HG02943 (cell line): ENCODE measurements around the gene HOXB9.

Source experiments
- ATAC-seq: cut with Tn5 transposase; IDR thresholded peaks from one replicate; pipeline ENCODE4 v1.9.1; 2021; ENCODE audit warnings: mild to moderate bottlenecking, low read depth, moderate library complexity; ENCODE audit not compliant: unreplicated experiment

The HOXB9 gene

DNA sequence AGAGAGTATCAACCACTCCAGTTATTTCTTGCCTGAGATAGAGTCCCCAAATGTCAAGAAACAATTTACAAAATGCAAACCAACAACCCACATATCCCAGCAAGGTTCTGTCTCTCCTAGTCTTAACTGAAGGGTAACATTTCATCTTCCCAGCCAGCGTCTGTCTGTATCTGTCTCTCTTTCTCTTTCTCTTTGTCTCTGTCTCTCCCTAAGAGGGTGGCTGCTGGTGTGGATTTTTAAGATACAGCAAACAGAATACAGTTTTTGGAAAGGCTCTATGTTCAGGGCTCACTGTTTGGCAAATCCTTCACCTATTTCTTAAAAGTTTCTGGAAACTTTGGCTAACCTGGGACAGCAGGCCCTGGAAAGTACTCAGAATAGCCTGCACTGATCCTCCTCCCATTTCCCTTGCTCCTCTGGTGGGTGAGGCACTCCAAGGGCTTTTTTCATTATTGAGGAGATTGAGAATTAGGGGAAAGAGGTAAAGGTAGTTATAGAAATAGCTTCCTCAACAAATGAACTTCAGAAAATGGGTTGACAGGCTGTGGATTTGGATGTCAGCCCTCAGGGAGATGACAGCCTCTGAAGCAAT, 54.2 kb downstream of the HOXB9 start:
- no peak for ATAC-seq
